SK-N-SH (cell line): ENCODE data around the gene TMEM26. TPM values are rescaled to one million over a fixed set of nuclear protein-coding genes. Genes with fewer than 3 reads are reported as not detected.
"Not testable (repeated sequence)": the region's sequence is repeated elsewhere in the genome, so short reads cannot be mapped to it uniquely, and the experiment has no call there.

ENCODE experiments used
- CTCF ChIA-PET: fragments of 300-600, 350-600 bp; formaldehyde crosslinking; extraction: SDS; loops from one replicate; lab custom pipeline; 2021; lab: Yijun Ruan, JAX
- POLR2A ChIA-PET: fragments of 350-600 bp; sonication (Branson Sonifier 250); formaldehyde crosslinking; extraction: SDS; loops from one replicate; lab custom pipeline; 2020; ENCODE audit warnings: antibody characterized with exemption, inconsistent platforms; lab: Yijun Ruan, JAX
- DNase-seq: peaks from one replicate; pipeline ENCODE4 v3.0.0; 2012
- H2AFZ ChIP-seq: fragments of 200-600 bp; sonication (generic); 2 replicates; pipeline ENCODE4 v1.8.1; 2016; ENCODE audit warnings: antibody characterized with exemption, mild to moderate bottlenecking, low read depth
- H3F3A ChIP-seq: fragments of 200-600 bp; sonication (generic); replicated peaks from 2 replicates; pipeline ENCODE3; 2016; ENCODE audit warnings: antibody characterized with exemption, mild to moderate bottlenecking; ENCODE audit not compliant: insufficient read depth
- H3K27ac ChIP-seq, 2 experiments: fragments of 200-500 bp in 1 of 2; fragments of 200-600 bp in 1 of 2; sonication (Bioruptor generic) in 1 of 2; sonication (generic), shearing (Covaris generic) in 1 of 2; 2 replicates each; pipeline versions ENCODE4 v1.5.1 to v1.6.1; 2014 to 2016; ENCODE audit warnings: low read depth in 2 of 2, inconsistent platforms in 1 of 2, low read length in 1 of 2, mild to moderate bottlenecking in 1 of 2, mixed read lengths in 1 of 2
- H3K27me3 ChIP-seq: fragments of 200-600 bp; sonication (generic), shearing (Covaris generic); 2 replicates; pipeline ENCODE4 v1.6.1; 2016; ENCODE audit warnings: mixed run types; ENCODE audit not compliant: insufficient read depth
- H3K36me3 ChIP-seq, 2 experiments: fragments of 200-500 bp in 1 of 2; fragments of 200-600 bp in 1 of 2; sonication (Bioruptor generic) in 1 of 2; sonication (generic) in 1 of 2; replicated peaks in 1 of 2; 2 replicates each; pipeline versions ENCODE3 to v1.5.1; 2014 to 2016; ENCODE audit warnings: low read length in 1 of 2, mild to moderate bottlenecking in 1 of 2; ENCODE audit not compliant: insufficient read depth in 2 of 2, control insufficient read depth in 1 of 2
- H3K4me1 ChIP-seq, 2 experiments: fragments of 200-500 bp in 1 of 2; fragments of 200-600 bp in 1 of 2; sonication (Bioruptor generic) in 1 of 2; sonication (generic), shearing (Covaris generic) in 1 of 2; 2 replicates each; pipeline versions ENCODE4 v1.5.1 to v1.6.1; 2014 to 2016; ENCODE audit warnings: low read depth in 1 of 2, low read length in 1 of 2, mixed run types in 1 of 2; ENCODE audit not compliant: insufficient read depth in 2 of 2, control insufficient read depth in 1 of 2
- H3K4me2 ChIP-seq: fragments of 200-600 bp; sonication (generic), shearing (Covaris generic); 2 replicates; pipeline ENCODE4 v1.6.1; 2017; ENCODE audit warnings: mixed run types
- H3K4me3 ChIP-seq, 2 experiments: fragments of 200-500 bp in 1 of 2; fragments of 200-600 bp in 1 of 2; sonication (Bioruptor generic) in 1 of 2; sonication (generic), shearing (Covaris generic) in 1 of 2; 2 replicates each; pipeline versions ENCODE4 v1.5.1 to v1.8.1; 2014 to 2016; ENCODE audit warnings: low read depth in 2 of 2, inconsistent platforms in 1 of 2, low read length in 1 of 2, mild to moderate bottlenecking in 1 of 2, mixed read lengths in 1 of 2, moderate library complexity in 1 of 2
- H3K79me2 ChIP-seq: fragments of 200-600 bp; sonication (generic); 2 replicates; pipeline ENCODE4 v1.8.1; 2017; ENCODE audit warnings: mild to moderate bottlenecking; ENCODE audit not compliant: insufficient read depth
- H3K9ac ChIP-seq: fragments of 200-600 bp; sonication (generic); 2 replicates; pipeline ENCODE4 v1.6.1; 2017; ENCODE audit warnings: mixed run types
- H3K9me2 ChIP-seq: fragments of 200-600 bp; sonication (generic); 2 replicates; pipeline ENCODE4 v1.6.1; 2017; ENCODE audit warnings: mixed run types
- H3K9me3 ChIP-seq: fragments of 200-600 bp; sonication (generic); 2 replicates; pipeline ENCODE4 v1.6.1; 2017; ENCODE audit warnings: mixed run types, mild to moderate bottlenecking, moderate library complexity
- H4K20me1 ChIP-seq: fragments of 200-600 bp; sonication (generic); 2 replicates; pipeline ENCODE4 v1.6.1; 2017; ENCODE audit warnings: mild to moderate bottlenecking, mixed run types; ENCODE audit not compliant: insufficient read depth
- FOSL2 ChIP-seq: IDR thresholded peaks from 2 replicates; pipeline ENCODE4 v1.4.0; 2012; ENCODE audit warnings: low read depth, mild to moderate bottlenecking, moderate library complexity, borderline replicate concordance
- FOXM1 ChIP-seq: IDR thresholded peaks from 2 replicates; pipeline ENCODE4 v1.4.0; 2012; ENCODE audit warnings: low read depth, mild to moderate bottlenecking
- MXI1 ChIP-seq: IDR thresholded peaks from 2 replicates; pipeline ENCODE4 v1.6.1; 2012; ENCODE audit warnings: mild to moderate bottlenecking, low read depth, low read length, improper control_type of control experiment
- POLR2AphosphoS5 ChIP-seq: IDR thresholded peaks from 2 replicates; pipeline ENCODE4 v1.6.1; 2012; ENCODE audit warnings: low read depth, low read length
- RCOR1 ChIP-seq: fragments of 150-350 bp; IDR thresholded peaks from 2 replicates; pipeline ENCODE4 v1.6.1; 2017; ENCODE audit warnings: antibody characterized with exemption, low read length
- RFX5 ChIP-seq: IDR thresholded peaks from 2 replicates; pipeline ENCODE4 v1.6.1; 2012; ENCODE audit warnings: mild to moderate bottlenecking, improper control_type of control experiment, low read length
- SMC3 ChIP-seq: IDR thresholded peaks from 2 replicates; pipeline ENCODE4 v1.6.1; 2012; ENCODE audit warnings: low read depth, low read length, improper control_type of control experiment
- TCF12 ChIP-seq: IDR thresholded peaks from 2 replicates; pipeline ENCODE4 v1.4.0; 2012
- TEAD4 ChIP-seq: IDR thresholded peaks from 2 replicates; pipeline ENCODE4 v1.4.0; 2012; ENCODE audit warnings: mild to moderate bottlenecking, borderline replicate concordance; ENCODE audit not compliant: insufficient read depth
- WGBS: methylation state at CpG from one replicate; pipeline ENCODE4 v1.1.6; 2017; ENCODE audit warnings: low lambda C conversion rate; 5-methylcytosine and 5-hydroxymethylcytosine counted together
- polyA plus RNA-seq, 3 experiments: library from polyadenylated mRNA; depleted of rRNA; stranded (reverse); fragments of >200 nt; gene quantifications; 2 replicates each; pipeline ENCODE4 v1.2.3, GENCODE V29; 2012
- TF ChIP-seq, protein P1 (sequence below): IDR thresholded peaks from 2 replicates; pipeline ENCODE4; 2012
- TF ChIP-seq, protein P2 (sequence below): fragments of 150-350 bp; IDR thresholded peaks from 2 replicates; pipeline ENCODE4 v1.6.1; 2017; ENCODE audit warnings: antibody characterized with exemption, low read length, low read depth, borderline replicate concordance
- TF ChIP-seq, protein P3 (sequence below): IDR thresholded peaks from 2 replicates; pipeline ENCODE4 v1.6.1; 2012; ENCODE audit warnings: mild to moderate bottlenecking, low read depth, low read length, moderate library complexity
- TF ChIP-seq, protein P4 (sequence below): IDR thresholded peaks from 2 replicates; pipeline ENCODE4 v1.4.0; 2012; ENCODE audit warnings: low read depth, borderline replicate concordance

TMEM26 gene
- polyA plus RNA-seq, 1 of the 3 experiments (the other 2 are of a cell fraction) = 0.05 TPM

- H3K36me3 ChIP-seq = no peaks in the 10 kb centered on the region
- 81% methylated on average over 2 of the region's 2 CpGs for WGBS
- CTCF ChIA-PET = no interaction called here
- TF ChIP-seq, protein P1, sequence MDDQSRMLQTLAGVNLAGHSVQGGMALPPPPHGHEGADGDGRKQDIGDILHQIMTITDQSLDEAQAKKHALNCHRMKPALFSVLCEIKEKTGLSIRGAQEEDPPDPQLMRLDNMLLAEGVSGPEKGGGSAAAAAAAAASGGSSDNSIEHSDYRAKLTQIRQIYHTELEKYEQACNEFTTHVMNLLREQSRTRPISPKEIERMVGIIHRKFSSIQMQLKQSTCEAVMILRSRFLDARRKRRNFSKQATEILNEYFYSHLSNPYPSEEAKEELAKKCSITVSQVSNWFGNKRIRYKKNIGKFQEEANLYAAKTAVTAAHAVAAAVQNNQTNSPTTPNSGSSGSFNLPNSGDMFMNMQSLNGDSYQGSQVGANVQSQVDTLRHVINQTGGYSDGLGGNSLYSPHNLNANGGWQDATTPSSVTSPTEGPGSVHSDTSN = no peak
- no peak for TF ChIP-seq TCF12
- TF ChIP-seq, protein P2, sequence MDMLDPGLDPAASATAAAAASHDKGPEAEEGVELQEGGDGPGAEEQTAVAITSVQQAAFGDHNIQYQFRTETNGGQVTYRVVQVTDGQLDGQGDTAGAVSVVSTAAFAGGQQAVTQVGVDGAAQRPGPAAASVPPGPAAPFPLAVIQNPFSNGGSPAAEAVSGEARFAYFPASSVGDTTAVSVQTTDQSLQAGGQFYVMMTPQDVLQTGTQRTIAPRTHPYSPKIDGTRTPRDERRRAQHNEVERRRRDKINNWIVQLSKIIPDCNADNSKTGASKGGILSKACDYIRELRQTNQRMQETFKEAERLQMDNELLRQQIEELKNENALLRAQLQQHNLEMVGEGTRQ = no peak
- no peak for TF ChIP-seq SMC3
- TF ChIP-seq, protein P3, sequence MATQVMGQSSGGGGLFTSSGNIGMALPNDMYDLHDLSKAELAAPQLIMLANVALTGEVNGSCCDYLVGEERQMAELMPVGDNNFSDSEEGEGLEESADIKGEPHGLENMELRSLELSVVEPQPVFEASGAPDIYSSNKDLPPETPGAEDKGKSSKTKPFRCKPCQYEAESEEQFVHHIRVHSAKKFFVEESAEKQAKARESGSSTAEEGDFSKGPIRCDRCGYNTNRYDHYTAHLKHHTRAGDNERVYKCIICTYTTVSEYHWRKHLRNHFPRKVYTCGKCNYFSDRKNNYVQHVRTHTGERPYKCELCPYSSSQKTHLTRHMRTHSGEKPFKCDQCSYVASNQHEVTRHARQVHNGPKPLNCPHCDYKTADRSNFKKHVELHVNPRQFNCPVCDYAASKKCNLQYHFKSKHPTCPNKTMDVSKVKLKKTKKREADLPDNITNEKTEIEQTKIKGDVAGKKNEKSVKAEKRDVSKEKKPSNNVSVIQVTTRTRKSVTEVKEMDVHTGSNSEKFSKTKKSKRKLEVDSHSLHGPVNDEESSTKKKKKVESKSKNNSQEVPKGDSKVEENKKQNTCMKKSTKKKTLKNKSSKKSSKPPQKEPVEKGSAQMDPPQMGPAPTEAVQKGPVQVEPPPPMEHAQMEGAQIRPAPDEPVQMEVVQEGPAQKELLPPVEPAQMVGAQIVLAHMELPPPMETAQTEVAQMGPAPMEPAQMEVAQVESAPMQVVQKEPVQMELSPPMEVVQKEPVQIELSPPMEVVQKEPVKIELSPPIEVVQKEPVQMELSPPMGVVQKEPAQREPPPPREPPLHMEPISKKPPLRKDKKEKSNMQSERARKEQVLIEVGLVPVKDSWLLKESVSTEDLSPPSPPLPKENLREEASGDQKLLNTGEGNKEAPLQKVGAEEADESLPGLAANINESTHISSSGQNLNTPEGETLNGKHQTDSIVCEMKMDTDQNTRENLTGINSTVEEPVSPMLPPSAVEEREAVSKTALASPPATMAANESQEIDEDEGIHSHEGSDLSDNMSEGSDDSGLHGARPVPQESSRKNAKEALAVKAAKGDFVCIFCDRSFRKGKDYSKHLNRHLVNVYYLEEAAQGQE = no peak
- no peak for TF ChIP-seq RFX5
- TF ChIP-seq RCOR1 = no peak
- no peak for TF ChIP-seq MXI1
- TF ChIP-seq POLR2AphosphoS5 = no peak
- TF ChIP-seq FOSL2 = no peak
- TF ChIP-seq, protein P4, sequence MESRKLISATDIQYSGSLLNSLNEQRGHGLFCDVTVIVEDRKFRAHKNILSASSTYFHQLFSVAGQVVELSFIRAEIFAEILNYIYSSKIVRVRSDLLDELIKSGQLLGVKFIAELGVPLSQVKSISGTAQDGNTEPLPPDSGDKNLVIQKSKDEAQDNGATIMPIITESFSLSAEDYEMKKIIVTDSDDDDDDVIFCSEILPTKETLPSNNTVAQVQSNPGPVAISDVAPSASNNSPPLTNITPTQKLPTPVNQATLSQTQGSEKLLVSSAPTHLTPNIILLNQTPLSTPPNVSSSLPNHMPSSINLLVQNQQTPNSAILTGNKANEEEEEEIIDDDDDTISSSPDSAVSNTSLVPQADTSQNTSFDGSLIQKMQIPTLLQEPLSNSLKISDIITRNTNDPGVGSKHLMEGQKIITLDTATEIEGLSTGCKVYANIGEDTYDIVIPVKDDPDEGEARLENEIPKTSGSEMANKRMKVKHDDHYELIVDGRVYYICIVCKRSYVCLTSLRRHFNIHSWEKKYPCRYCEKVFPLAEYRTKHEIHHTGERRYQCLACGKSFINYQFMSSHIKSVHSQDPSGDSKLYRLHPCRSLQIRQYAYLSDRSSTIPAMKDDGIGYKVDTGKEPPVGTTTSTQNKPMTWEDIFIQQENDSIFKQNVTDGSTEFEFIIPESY = no peak
- no peak for TF ChIP-seq FOXM1
- TF ChIP-seq TEAD4 = no peak
- TF ChIP-seq, all 33 proteins: peak for 0
- no peak overlapping the region for H2AFZ ChIP-seq
- no peak overlapping the region for H3K27ac ChIP-seq
- H4K20me1 ChIP-seq = no peaks in the 10 kb centered on the region
- no peaks in the 10 kb centered on the region for H3K79me2 ChIP-seq
- POLR2A ChIA-PET = no interaction called here
- DNase-seq = no peak
- H3K9me3 ChIP-seq = no peaks in the 10 kb centered on the region
- H3F3A ChIP-seq = no peaks in the 10 kb centered on the region
- H3K9ac ChIP-seq = no peak overlapping the region
- H3K9me2 ChIP-seq = no peaks in the 10 kb centered on the region
- no peak overlapping the region for H3K4me2 ChIP-seq
- no peak overlapping the region for H3K4me3 ChIP-seq
- H3K27me3 ChIP-seq = no peaks in the 10 kb centered on the region
- H3K4me1 ChIP-seq = no peaks in the 10 kb centered on the region
Measured at GRCh38 chr10:61385231-61386001, 67.8 kb downstream of the TMEM26 start.

DNA sequence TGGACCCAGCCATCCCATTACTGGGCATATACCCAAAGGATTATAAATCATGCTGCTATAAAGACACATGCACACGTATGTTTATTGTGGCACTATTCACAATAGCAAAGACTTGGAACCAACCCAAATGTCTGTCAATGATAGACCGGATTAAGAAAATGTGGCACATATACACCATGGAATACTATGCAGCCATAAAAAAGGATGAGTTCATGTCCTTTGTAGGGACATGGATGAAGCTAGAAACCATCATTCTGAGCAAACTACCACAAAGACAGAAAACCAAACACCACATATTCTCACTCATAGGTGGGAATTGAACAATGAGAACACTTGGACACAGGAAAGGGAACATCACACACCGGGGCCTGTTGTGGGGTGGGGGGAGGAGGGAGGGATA lies 72.0 kb downstream of the TMEM26 start:
- H4K20me1 ChIP-seq, H2AFZ ChIP-seq, H3K36me3 ChIP-seq, H3K4me2 ChIP-seq, H3K9me2 ChIP-seq, H3K27ac ChIP-seq, H3K9me3 ChIP-seq, H3K4me3 ChIP-seq, POLR2A ChIA-PET, H3K27me3 ChIP-seq, H3K4me1 ChIP-seq, DNase-seq, H3F3A ChIP-seq, H3K9ac ChIP-seq, CTCF ChIA-PET, H3K79me2 ChIP-seq: not testable (repeated sequence)
- WGBS = 20% methylated on average over 2 of the region's 3 CpGs
